Right lobe of liver (tissue), 4 donors: ENCODE data around the gene PHLDB3.

Experiments used
- CTCF ChIP-seq, 4 donors: fragments of 200-600 bp in 3 of 4; fragments of 450-650 bp in 1 of 4; IDR thresholded peaks; one replicate each; pipeline versions ENCODE4 v1.5.1 to v1.8.0; 2016 to 2022; ENCODE audit warnings: antibody characterized with exemption in 4 of 4, mild to moderate bottlenecking in 2 of 4
- POLR2A ChIP-seq: fragments of 450-650 bp; IDR thresholded peaks from one replicate; pipeline ENCODE4 v1.6.1; 2017; ENCODE audit warnings: antibody characterized with exemption, mild to moderate bottlenecking
- donor health status: DM: no; HTN: no; CAD: no.
- donor health status: DM: no; HTN: no; CAD: no.
- donor health status: DM: no; HTN: yes; CAD: no.

- TF ChIP-seq CTCF (IDR thresholded peaks at IDR 0.05) (no peak), POLR2A (no peak)
Measured at GRCh38 chr19:43522929-43523328, 18.4 kb upstream of the PHLDB3 start.
